Measurements from ENCODE around the gene EZH1. TPM values are rescaled to one million over a fixed set of nuclear protein-coding genes. Genes with fewer than 3 reads are reported as not detected.

Gene EZH1
- total RNA-seq, 4 donors from 2014 or later = 31.5 to 89.5 (median 44.5) TPM

DNA sequence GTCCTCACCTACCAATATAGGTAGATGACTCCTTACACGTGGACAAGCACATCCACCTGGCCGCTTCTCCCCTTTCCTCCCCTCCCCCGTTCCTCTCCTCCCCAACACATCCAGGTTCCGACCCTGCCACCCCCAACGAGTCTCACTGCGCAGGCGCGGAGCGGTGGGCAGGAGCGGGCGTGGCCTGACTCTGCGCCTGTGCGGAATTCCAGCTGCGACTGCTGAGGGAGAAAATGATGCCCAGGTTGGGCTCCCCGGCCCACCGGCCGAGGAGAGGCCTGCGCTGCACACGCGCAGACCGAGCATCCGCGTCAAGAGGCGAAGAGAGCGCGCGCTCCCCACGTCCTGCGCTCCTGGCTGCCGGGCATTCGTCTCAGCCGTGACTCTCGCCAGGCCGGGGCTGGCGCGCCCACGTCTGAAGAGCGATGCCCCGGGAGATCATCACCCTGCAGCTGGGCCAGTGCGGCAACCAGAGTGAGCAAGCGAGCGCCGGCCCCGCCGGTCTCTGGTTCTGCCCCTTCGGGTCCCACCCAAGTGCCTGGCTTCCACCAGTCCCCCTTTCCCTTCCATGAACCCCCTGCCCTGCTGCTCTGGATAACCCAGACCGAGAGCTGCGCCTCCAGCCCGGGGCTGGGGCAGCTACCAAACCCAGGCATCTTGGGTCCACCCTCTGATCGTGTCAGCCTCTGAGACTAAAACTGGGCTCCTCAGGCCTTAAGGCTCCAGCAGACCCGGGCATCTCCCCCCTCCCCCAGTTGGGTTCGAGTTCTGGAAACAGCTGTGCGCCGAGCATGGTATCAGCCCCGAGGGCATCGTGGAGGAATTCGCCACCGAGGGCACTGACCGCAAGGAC, 85.5 kb downstream of the EZH1 start, which contains the start of gene TUBG2:
TUBG2 (plus strand) TSS at position 206 of the 853 bp plus-strand sequence; CDS start at position 426, 220 bp downstream.
- Histone ChIP-seq H3K9me3 (no peaks in the 10 kb centered on the region), H3K27me3 (no peaks in the 10 kb centered on the region), H3K4me3 (peak within 1 kb of the TSS; percentile 47 to 83), H3K4me1 (peaks cover 8 to 9% of the 10 kb centered on the region in 2 donors), H3K36me3 (no peaks in the 10 kb centered on the region), H3K27ac (peak within 1 kb of the TSS; percentile 88 to 89)
- TF ChIP-seq, protein P1, sequence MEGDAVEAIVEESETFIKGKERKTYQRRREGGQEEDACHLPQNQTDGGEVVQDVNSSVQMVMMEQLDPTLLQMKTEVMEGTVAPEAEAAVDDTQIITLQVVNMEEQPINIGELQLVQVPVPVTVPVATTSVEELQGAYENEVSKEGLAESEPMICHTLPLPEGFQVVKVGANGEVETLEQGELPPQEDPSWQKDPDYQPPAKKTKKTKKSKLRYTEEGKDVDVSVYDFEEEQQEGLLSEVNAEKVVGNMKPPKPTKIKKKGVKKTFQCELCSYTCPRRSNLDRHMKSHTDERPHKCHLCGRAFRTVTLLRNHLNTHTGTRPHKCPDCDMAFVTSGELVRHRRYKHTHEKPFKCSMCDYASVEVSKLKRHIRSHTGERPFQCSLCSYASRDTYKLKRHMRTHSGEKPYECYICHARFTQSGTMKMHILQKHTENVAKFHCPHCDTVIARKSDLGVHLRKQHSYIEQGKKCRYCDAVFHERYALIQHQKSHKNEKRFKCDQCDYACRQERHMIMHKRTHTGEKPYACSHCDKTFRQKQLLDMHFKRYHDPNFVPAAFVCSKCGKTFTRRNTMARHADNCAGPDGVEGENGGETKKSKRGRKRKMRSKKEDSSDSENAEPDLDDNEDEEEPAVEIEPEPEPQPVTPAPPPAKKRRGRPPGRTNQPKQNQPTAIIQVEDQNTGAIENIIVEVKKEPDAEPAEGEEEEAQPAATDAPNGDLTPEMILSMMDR (IDR thresholded peaks at IDR 0.05) = peak in 2 of 4 experiments; percentile 16 to 20
- peak; percentile 82 to 91 for TF ChIP-seq POLR2A (IDR thresholded peaks at IDR 0.05)
- peak; percentile 87 to 93 for DNase-seq
- intact Hi-C loops (cut with DNase I; ENCODE audit: low total_unique reads) = no loop called here

DNA sequence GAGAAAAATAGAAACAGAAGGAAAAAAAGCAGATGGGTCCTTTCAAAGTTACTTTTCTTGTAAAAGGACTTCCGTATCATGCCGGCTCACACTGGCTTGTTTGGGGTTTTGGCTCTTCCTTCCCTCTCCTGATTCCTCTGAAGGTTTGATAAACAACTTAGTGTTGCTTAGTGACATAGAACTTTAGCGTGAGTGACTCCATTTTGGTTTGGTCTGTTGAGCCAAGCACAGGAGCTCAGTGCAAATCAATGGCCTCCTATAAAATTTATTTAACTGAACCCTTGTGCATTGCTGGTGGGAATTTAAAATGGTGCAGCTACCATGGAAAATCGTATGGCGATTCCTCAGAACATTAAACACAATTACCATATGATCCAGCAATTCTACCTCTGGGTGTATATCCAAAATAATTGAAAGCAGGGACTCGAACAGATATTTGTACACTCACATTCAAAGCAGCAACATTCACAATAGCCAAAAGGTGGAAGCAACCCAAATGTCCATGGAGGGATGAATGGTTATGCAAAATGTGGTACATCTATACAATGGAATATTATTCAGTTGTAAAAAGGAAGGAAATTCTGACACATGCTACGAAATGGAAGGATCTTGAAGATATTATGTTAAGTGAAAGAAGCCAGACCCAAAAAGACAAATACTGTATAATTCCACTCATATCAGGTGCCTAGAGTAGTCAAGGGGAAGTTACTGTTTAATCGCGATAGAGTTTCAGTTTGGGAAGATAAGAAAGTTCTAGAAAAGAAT, 86.8 kb downstream of the EZH1 start:
- Histone ChIP-seq H3K4me1 (peaks cover 9 to 11% of the 10 kb centered on the region in 2 donors), H3K36me3 (no peaks in the 10 kb centered on the region), H3K27ac (peak overlapping the region in 1 of 2 donors; percentile 89), H3K27me3 (no peaks in the 10 kb centered on the region), H3K4me3 (no peak overlapping the region), H3K9me3 (no peaks in the 10 kb centered on the region)
- intact Hi-C loops (cut with DNase I; ENCODE audit: low total_unique reads) = no loop called here
- TF ChIP-seq, protein P1 (IDR thresholded peaks at IDR 0.05) = no peak
- no peak for TF ChIP-seq POLR2A (IDR thresholded peaks at IDR 0.05)
- DNase-seq = no peak

DNA sequence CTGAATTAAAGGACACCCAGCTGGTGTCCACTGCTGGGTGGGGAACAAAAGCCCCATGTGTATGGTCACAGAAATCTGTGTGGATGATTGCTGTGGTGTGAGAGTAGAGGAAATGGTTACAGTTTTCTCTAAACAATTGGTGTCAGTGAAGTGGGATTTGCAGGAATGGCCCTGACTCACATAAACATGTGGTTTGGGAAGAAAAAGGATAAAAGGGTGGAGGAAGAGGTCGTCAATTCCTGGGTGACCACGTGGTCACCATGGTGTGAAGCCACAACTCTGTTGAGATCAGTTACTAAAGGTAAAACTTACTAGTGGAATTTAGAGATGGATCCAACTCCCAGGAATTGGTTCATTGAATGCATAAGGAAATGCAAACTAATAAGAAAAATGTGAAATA, 89.3 kb downstream of the EZH1 start:
- Histone ChIP-seq H3K4me3 (no peak overlapping the region), H3K4me1 (peaks cover 4 to 9% of the 10 kb centered on the region in 2 donors), H3K36me3 (no peaks in the 10 kb centered on the region), H3K9me3 (no peaks in the 10 kb centered on the region), H3K27ac (no peak overlapping the region), H3K27me3 (no peaks in the 10 kb centered on the region)
- DNase-seq = no peak
- TF ChIP-seq, protein P1 (IDR thresholded peaks at IDR 0.05) = no peak
- intact Hi-C loops (cut with DNase I; ENCODE audit: low total_unique reads) = no loop called here

DNA sequence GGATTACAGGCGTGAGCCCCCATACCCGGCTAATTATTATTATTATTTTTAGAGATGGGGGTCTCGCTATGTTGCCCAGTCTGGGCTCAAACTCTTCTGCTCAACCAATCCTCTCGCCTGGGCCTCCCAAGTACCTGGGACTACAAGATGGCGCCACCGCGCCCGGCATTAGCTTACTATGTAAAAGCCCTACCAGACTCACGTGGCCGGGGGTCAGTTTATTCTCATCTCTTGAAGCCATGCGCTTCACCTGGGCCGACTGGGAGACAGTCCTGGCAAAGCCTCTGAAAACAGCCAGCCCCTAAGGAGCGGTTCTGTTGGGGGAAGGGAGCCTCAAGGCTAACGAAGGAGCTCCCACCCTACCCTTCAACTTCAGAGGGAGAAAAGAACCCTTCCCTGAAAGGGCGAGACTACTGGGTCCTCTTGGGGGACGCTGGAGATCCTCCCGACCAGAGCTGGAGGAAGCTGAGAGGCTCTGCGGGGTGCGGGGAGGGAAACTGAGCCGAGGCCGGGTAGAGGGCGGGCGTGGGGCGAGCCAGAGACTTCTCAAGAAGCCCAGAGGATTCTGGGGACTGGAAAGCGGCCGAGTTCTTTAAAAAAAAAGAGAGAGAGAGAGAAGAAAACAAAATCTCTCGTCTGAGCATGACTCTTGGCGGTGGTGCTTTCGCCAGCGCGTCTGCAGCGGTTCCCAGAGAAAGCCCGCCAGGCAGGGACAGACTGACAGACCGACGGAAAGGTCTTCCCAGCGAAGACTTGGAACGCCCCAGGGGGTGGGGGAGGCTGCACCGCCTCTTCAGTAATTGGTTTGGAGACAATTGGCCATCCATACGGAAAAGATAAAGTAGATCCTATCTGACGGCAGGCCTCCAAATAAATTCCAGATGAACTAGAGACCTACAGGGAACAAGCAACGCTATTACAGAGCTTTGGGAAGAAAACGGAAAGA, 91.4 kb downstream of the EZH1 start:
- peak overlapping the region; percentile 83 to 96 for H3K27ac ChIP-seq
- peak; percentile 80 to 82 for DNase-seq
- H3K4me1 ChIP-seq = peaks cover 0 to 6% of the 10 kb centered on the region in 2 donors
- H3K4me3 ChIP-seq = peak overlapping the region; percentile 25 to 34
- TF ChIP-seq, protein P1 (IDR thresholded peaks at IDR 0.05) = no peak
- TF ChIP-seq POLR2A (IDR thresholded peaks at IDR 0.05) = peak; percentile 42 to 49
- H3K36me3 ChIP-seq = no peaks in the 10 kb centered on the region
- H3K27me3 ChIP-seq = no peaks in the 10 kb centered on the region
- intact Hi-C loops (cut with DNase I; ENCODE audit: low total_unique reads) = no loop called here
- no peaks in the 10 kb centered on the region for H3K9me3 ChIP-seq

Data from uterus (tissue), 4 donors.